Endothelial cell of umbilical vein (primary cell): Measurements from ENCODE around the gene WNT9B. TPM values are rescaled to one million over a fixed set of nuclear protein-coding genes. Genes with fewer than 3 reads are reported as not detected.
A peak's percentile ranks its signal among the peaks of the same experiment; 100 is the strongest.

Experiments
- BruUV-seq: library from RNA; stranded (reverse); fragments of 400-500 nt; replicated peaks from 2 replicates; lab custom pipeline; 2021; lab: Mats Ljungman, UMichigan
- CTCF ChIA-PET: fragments of 300-600, 350-600 bp; sonication (Branson Sonifier 250); formaldehyde crosslinking; loops from one replicate; lab custom pipeline; 2021; ENCODE audit warnings: antibody characterized with exemption, inconsistent platforms; lab: Charles Lee
- POLR2A ChIA-PET: fragments of 300-600, 350-600 bp; sonication (Branson Sonifier 250); formaldehyde crosslinking; loops from one replicate; lab custom pipeline; 2021; ENCODE audit warnings: antibody characterized with exemption, inconsistent platforms; lab: Charles Lee
- DNase-seq: peaks from one replicate; pipeline ENCODE4 v3.0.0-alpha.2; 2011; ENCODE audit warnings: low read depth, low spot score
- FAIRE-seq: peaks from 2 replicates; lab custom pipeline; 2011; peaks lifted over from hg19 to GRCh38; lab: Jason Lieb, UNC
- H2AFZ ChIP-seq: 2 replicates; pipeline ENCODE4 v1.6.0; 2012; ENCODE audit warnings: low read depth, low read length, control low read depth, inconsistent platforms
- H3K27ac ChIP-seq: 2 replicates; pipeline ENCODE4 v1.5.1; 2011; ENCODE audit warnings: low read depth, mild to moderate bottlenecking, control low read depth, low read length, moderate library complexity; ENCODE audit not compliant: insufficient read depth
- H3K27me3 ChIP-seq, 2 experiments: 2 replicates each; pipeline versions ENCODE4 v1.6.0 to v1.6.1; 2011; ENCODE audit warnings: low read length in 2 of 2, mixed read lengths in 1 of 2; ENCODE audit not compliant: control insufficient read depth in 2 of 2, insufficient read depth in 2 of 2
- H3K36me3 ChIP-seq, 2 experiments: 2 replicates in 1 of 2; 3 replicates in 1 of 2; pipeline ENCODE4 v1.5.1; 2011; ENCODE audit warnings: low read length in 2 of 2, mild to moderate bottlenecking in 1 of 2, moderate library complexity in 1 of 2; ENCODE audit not compliant: control insufficient read depth in 2 of 2, insufficient read depth in 2 of 2; ENCODE audit errors: extremely low read depth in 1 of 2
- H3K4me1 ChIP-seq: 3 replicates; pipeline ENCODE4 v1.5.1; 2011; ENCODE audit warnings: mild to moderate bottlenecking, low read length; ENCODE audit not compliant: control insufficient read depth, insufficient read depth; ENCODE audit errors: extremely low read depth
- H3K4me2 ChIP-seq: 2 replicates; pipeline ENCODE4 v1.6.1; 2011; ENCODE audit warnings: low read length, control low read depth, mixed read lengths; ENCODE audit not compliant: insufficient read depth
- H3K4me3 ChIP-seq, 3 experiments: fragments of 200-600 bp in 1 of 3; sonication (generic), shearing (Covaris generic) in 1 of 3; replicated peaks in 1 of 3; 2 replicates each; pipeline ENCODE4 v1.5.1; 2011 to 2016; ENCODE audit warnings: control low read depth in 3 of 3, low read length in 3 of 3, mild to moderate bottlenecking in 2 of 3, inconsistent platforms in 1 of 3, low read depth in 1 of 3, moderate library complexity in 1 of 3; ENCODE audit not compliant: insufficient read depth in 1 of 3
- H3K79me2 ChIP-seq: 2 replicates; pipeline ENCODE4 v1.6.0; 2012; ENCODE audit warnings: low read length, inconsistent platforms; ENCODE audit not compliant: control insufficient read depth, insufficient read depth
- H3K9ac ChIP-seq: replicated peaks from 2 replicates; pipeline ENCODE3; 2011; ENCODE audit warnings: low read length, control low read depth; ENCODE audit not compliant: insufficient read depth; ENCODE audit errors: extremely low read depth
- H3K9me1 ChIP-seq: replicated peaks from 3 replicates; pipeline ENCODE4 v1.6.0; 2011; ENCODE audit warnings: mild to moderate bottlenecking, low read length; ENCODE audit not compliant: control insufficient read depth, insufficient read depth; ENCODE audit errors: extremely low read depth
- H3K9me3 ChIP-seq: replicated peaks from 2 replicates; pipeline ENCODE4 v1.5.1; 2012; ENCODE audit warnings: low read length, inconsistent platforms; ENCODE audit not compliant: control insufficient read depth, insufficient read depth
- H4K20me1 ChIP-seq: replicated peaks from 2 replicates; pipeline ENCODE3; 2011; ENCODE audit warnings: mild to moderate bottlenecking, low read length; ENCODE audit not compliant: control insufficient read depth, insufficient read depth; ENCODE audit errors: extremely low read depth
- CTCF ChIP-seq, 2 donors: IDR thresholded peaks; 1 replicate in 1 of 2; 2 replicates in 1 of 2; pipeline ENCODE4 v1.5.1; 2011; ENCODE audit warnings: low read length in 2 of 2, mild to moderate bottlenecking in 2 of 2, moderate library complexity in 2 of 2, control low read depth in 1 of 2, inconsistent platforms in 1 of 2, low read depth in 1 of 2; ENCODE audit not compliant: insufficient read depth in 1 of 2; ENCODE audit errors: extremely low read depth in 1 of 2
- EZH2 ChIP-seq: IDR thresholded peaks from 2 replicates; pipeline ENCODE4 v1.6.1; 2012; ENCODE audit warnings: borderline replicate concordance, low read depth, mild to moderate bottlenecking, moderate library complexity, low read length, inconsistent platforms; ENCODE audit not compliant: severe bottlenecking
- JUN ChIP-seq: IDR thresholded peaks from 2 replicates; pipeline ENCODE4 v1.6.1; 2011; ENCODE audit warnings: borderline replicate concordance, low read depth; ENCODE audit not compliant: insufficient read length, insufficient read depth
- MYC ChIP-seq: IDR thresholded peaks from one replicate; pipeline ENCODE4 v1.6.1; 2011; ENCODE audit warnings: mild to moderate bottlenecking, low read depth, low read length
- dilution Hi-C: fragments of 300-500 bp; cut with MboI; formaldehyde crosslinking; loops from one replicate; pipeline ENCODE4 v1.15.0; 2019; ENCODE audit warnings: low sequenced_read_pairs; ENCODE audit not compliant: extremely low pct_ligation_motif_present
- intact Hi-C: fragments of 100-400 bp; cut with micrococcal nuclease; formaldehyde crosslinking; loops from one replicate; pipeline ENCODE4 v1.10.0; 2022
- polyA plus RNA-seq, 4 experiments: library from polyadenylated mRNA; depleted of rRNA in 3 of 4; stranded (reverse) in 3 of 4; unstranded in 1 of 4; fragments of >200 nt; gene quantifications; 2 replicates each; pipeline versions ENCODE4 v1.2.1 to v1.2.3, GENCODE V29; 2011 to 2012; ENCODE audit warnings: missing spikeins in 1 of 4
- total RNA-seq: library from RNA; stranded (reverse); gene quantifications from 2 replicates; pipeline ENCODE4 v1.2.3, GENCODE V29; 2021

The WNT9B gene
- total and polyA plus RNA-seq, 2 donors (not counting 3 experiments of a cell fraction or from before 2014, with no cell fraction given): not detected

GRCh38 chr17:46841561-46842379 is 9.6 kb upstream of the WNT9B start:
- Histone ChIP-seq H2AFZ (peak overlapping the region; percentile 39), H3K4me3 (no peak overlapping the region), H3K9ac (no peak overlapping the region), H3K9me3 (no peaks in the 10 kb centered on the region), H3K9me1 (no peaks in the 10 kb centered on the region), H3K4me2 (no peak overlapping the region), H3K4me1 (no peaks in the 10 kb centered on the region), H4K20me1 (no peaks in the 10 kb centered on the region), H3K27me3 (peaks cover 6 to 9% of the 10 kb centered on the region in 2 experiments), H3K27ac (no peak overlapping the region), H3K79me2 (no peaks in the 10 kb centered on the region), H3K36me3 (no peaks in the 10 kb centered on the region)
- ChIA-PET CTCF (interaction anchor here (0.6 to 3.3 kb wide), 28 partner anchors 9 to 258 kb away, joined by 3 to 57 read pairs (median 4); no protein-coding TSS in a partner anchor), POLR2A (no interaction called here)
- DNase-seq (no peak), FAIRE-seq (no peak)
- TF ChIP-seq EZH2 (no peak), MYC (no peak), CTCF (IDR thresholded peaks at IDR 0.05; ENCODE audit: extremely low read depth in 1 of 2, insufficient read depth in 1 of 2, low read depth in 1 of 2, low read length in 2 of 2) (peak; percentile 74 to 93)
- dilution Hi-C loops: no loop called here
- intact Hi-C loops: loop anchor here (1.0 to 2.0 kb wide), 2 partner anchors 99 to 159 kb away; no protein-coding TSS in a partner anchor
- BruUV-seq: no TSS peak

GRCh38 chr17:46842835-46843234 is 8.5 kb upstream of the WNT9B start:
- Histone ChIP-seq H3K27ac (no peak overlapping the region), H4K20me1 (no peaks in the 10 kb centered on the region), H3K4me1 (no peaks in the 10 kb centered on the region), H3K9me3 (no peaks in the 10 kb centered on the region), H3K79me2 (no peaks in the 10 kb centered on the region), H3K4me3 (no peak overlapping the region), H2AFZ (no peak overlapping the region), H3K9me1 (no peaks in the 10 kb centered on the region), H3K9ac (no peak overlapping the region), H3K27me3 (peaks cover 7 to 9% of the 10 kb centered on the region in 2 experiments), H3K36me3 (no peaks in the 10 kb centered on the region), H3K4me2 (no peak overlapping the region)
- FAIRE-seq (no peak), DNase-seq (no peak)
- TF ChIP-seq CTCF (IDR thresholded peaks at IDR 0.05; ENCODE audit: extremely low read depth in 1 of 2, insufficient read depth in 1 of 2, low read depth in 1 of 2, low read length in 2 of 2): peak; percentile 46 to 59
- no peak for TF ChIP-seq JUN
- no TSS peak for BruUV-seq
- dilution Hi-C loops (no loop called here), intact Hi-C loops (loop anchor here (1.0 to 2.0 kb wide), 2 partner anchors 97 to 158 kb away; no protein-coding TSS in a partner anchor)
- ChIA-PET POLR2A (no interaction called here), CTCF (interaction anchor here (0.6 to 3.3 kb wide), 22 partner anchors 10 to 256 kb away, joined by 3 to 57 read pairs (median 5); no protein-coding TSS in a partner anchor)
